ENCODE results near the gene FGF12. TPM values are rescaled to one million over a fixed set of nuclear protein-coding genes. Genes with fewer than 3 reads are reported as not detected.

FGF12 gene
- polyA plus RNA-seq, 1 of the 3 experiments (the other 2 are of a cell fraction): 0.30 TPM

- no peak for TF ChIP-seq JUND (IDR thresholded peaks at IDR 0.05)
- TF ChIP-seq RXRA (IDR thresholded peaks at IDR 0.05; ENCODE audit: borderline replicate concordance, low read depth): no peak
- no peak for TF ChIP-seq MAX (IDR thresholded peaks at IDR 0.05; ENCODE audit: low read depth)
- TF ChIP-seq EP300 (IDR thresholded peaks at IDR 0.05; ENCODE audit: borderline replicate concordance in 1 of 2, low read depth in 1 of 2, low read length in 1 of 2): no peak
- TF ChIP-seq MEF2A (IDR thresholded peaks at IDR 0.05; ENCODE audit: borderline replicate concordance, low read depth): no peak
- no peak for TF ChIP-seq ELF1 (IDR thresholded peaks at IDR 0.05)
- no peak for TF ChIP-seq FOXJ3 (CRISPR knock-in tag; IDR thresholded peaks at IDR 0.05)
- no peak for TF ChIP-seq POLR2AphosphoS5 (IDR thresholded peaks at IDR 0.05; ENCODE audit: low read depth, low read length)
- no peak for TF ChIP-seq REST (IDR thresholded peaks at IDR 0.05; ENCODE audit: low read depth, low read length)
- no peaks in the 10 kb centered on the region for H3K79me2 ChIP-seq (ENCODE audit: insufficient read depth)
- H3F3A ChIP-seq (replicated peaks; ENCODE audit: insufficient read depth): no peaks in the 10 kb centered on the region
- ChIA-PET CTCF (no interaction called here), POLR2A (no interaction called here)
- peak; percentile 9 for DNase-seq
- WGBS (ENCODE audit: low lambda C conversion rate): 3% methylated on average over 20 of the region's 41 CpGs
- H3K27me3 ChIP-seq (ENCODE audit: insufficient read depth): peaks cover 36% of the 10 kb centered on the region
- no peaks in the 10 kb centered on the region; the same call in 1 of the 2 replicates for H3K9me3 ChIP-seq
- H3K4me3 ChIP-seq (ENCODE audit: low read depth in 2 of 2, low read length in 1 of 2): no peak overlapping the region
- H3K9me2 ChIP-seq: no peaks in the 10 kb centered on the region
- no peaks in the 10 kb centered on the region for H4K20me1 ChIP-seq (ENCODE audit: insufficient read depth)
- no peaks in the 10 kb centered on the region for H3K36me3 ChIP-seq (replicated peaks in 1 of 2; ENCODE audit: control insufficient read depth in 1 of 2, insufficient read depth in 2 of 2, low read length in 1 of 2)
- H3K9ac ChIP-seq: no peak overlapping the region
- no peak overlapping the region for H2AFZ ChIP-seq (ENCODE audit: low read depth)
- H3K4me1 ChIP-seq (ENCODE audit: control insufficient read depth in 1 of 2, insufficient read depth in 2 of 2, low read depth in 1 of 2, low read length in 1 of 2): no peaks in the 10 kb centered on the region
- H3K27ac ChIP-seq (ENCODE audit: low read depth in 2 of 2, low read length in 1 of 2): no peak overlapping the region
- peak overlapping the region; percentile 57; the same call in 1 of the 2 replicates for H3K4me2 ChIP-seq
Measured at GRCh38 chr3:192408647-192409200, 318.6 kb downstream of the FGF12 start.

GRCh38 chr3:192408007-192408646, 319.2 kb downstream of the FGF12 start:
- H3K9me3 ChIP-seq: no peaks in the 10 kb centered on the region; the same call in 1 of the 2 replicates
- H2AFZ ChIP-seq (ENCODE audit: low read depth): no peak overlapping the region
- no peaks in the 10 kb centered on the region for H3K9me2 ChIP-seq
- H3K27me3 ChIP-seq (ENCODE audit: insufficient read depth): peaks cover 36% of the 10 kb centered on the region
- no peaks in the 10 kb centered on the region for H3F3A ChIP-seq (replicated peaks; ENCODE audit: insufficient read depth)
- H3K9ac ChIP-seq: no peak overlapping the region
- no peak overlapping the region for H3K27ac ChIP-seq (ENCODE audit: low read depth in 2 of 2, low read length in 1 of 2)
- H3K4me1 ChIP-seq (ENCODE audit: control insufficient read depth in 1 of 2, insufficient read depth in 2 of 2, low read depth in 1 of 2, low read length in 1 of 2): no peaks in the 10 kb centered on the region
- no peak for DNase-seq
- WGBS (ENCODE audit: low lambda C conversion rate): 10% methylated on average over 26 of the region's 50 CpGs
- no peaks in the 10 kb centered on the region for H3K36me3 ChIP-seq (replicated peaks in 1 of 2; ENCODE audit: control insufficient read depth in 1 of 2, insufficient read depth in 2 of 2, low read length in 1 of 2)
- H4K20me1 ChIP-seq (ENCODE audit: insufficient read depth): no peaks in the 10 kb centered on the region
- no peak overlapping the region for H3K4me2 ChIP-seq
- ChIA-PET POLR2A (no interaction called here), CTCF (no interaction called here)
- H3K4me3 ChIP-seq (ENCODE audit: low read depth in 2 of 2, low read length in 1 of 2): no peak overlapping the region
- no peaks in the 10 kb centered on the region for H3K79me2 ChIP-seq (ENCODE audit: insufficient read depth)
- TF ChIP-seq NRF1 (IDR thresholded peaks at IDR 0.05; ENCODE audit: low read depth, low read length) (no peak), PBX3 (IDR thresholded peaks at IDR 0.05) (no peak), ELF1 (IDR thresholded peaks at IDR 0.05) (no peak), EZH2phosphoT487 (IDR thresholded peaks at IDR 0.05; ENCODE audit: borderline replicate concordance, low read depth) (no peak), FOXM1 (IDR thresholded peaks at IDR 0.05; ENCODE audit: low read depth) (no peak), RCOR1 (IDR thresholded peaks at IDR 0.05; ENCODE audit: low read length) (no peak), GABPA (IDR thresholded peaks at IDR 0.05; ENCODE audit: low read depth) (no peak), MXI1 (IDR thresholded peaks at IDR 0.05; ENCODE audit: low read depth, low read length) (no peak), REST (IDR thresholded peaks at IDR 0.05; ENCODE audit: low read depth, low read length) (no peak), EP300 (IDR thresholded peaks at IDR 0.05; ENCODE audit: borderline replicate concordance in 1 of 2, low read depth in 1 of 2, low read length in 1 of 2) (no peak), RAD21 (IDR thresholded peaks at IDR 0.05; ENCODE audit: low read length) (no peak), TCF12 (IDR thresholded peaks at IDR 0.05) (no peak)
